NCI-H510A (cell line): ENCODE measurements around the gene SCYL2.
"Not testable (repeated sequence)": the region's sequence is repeated elsewhere in the genome, so short reads cannot be mapped to it uniquely, and the experiment has no call there.

Experiments used
- DNase-seq: peaks from one replicate; lab custom pipeline; 2025; lab: John Stamatoyannopoulos, UW

Gene SCYL2, protein sequence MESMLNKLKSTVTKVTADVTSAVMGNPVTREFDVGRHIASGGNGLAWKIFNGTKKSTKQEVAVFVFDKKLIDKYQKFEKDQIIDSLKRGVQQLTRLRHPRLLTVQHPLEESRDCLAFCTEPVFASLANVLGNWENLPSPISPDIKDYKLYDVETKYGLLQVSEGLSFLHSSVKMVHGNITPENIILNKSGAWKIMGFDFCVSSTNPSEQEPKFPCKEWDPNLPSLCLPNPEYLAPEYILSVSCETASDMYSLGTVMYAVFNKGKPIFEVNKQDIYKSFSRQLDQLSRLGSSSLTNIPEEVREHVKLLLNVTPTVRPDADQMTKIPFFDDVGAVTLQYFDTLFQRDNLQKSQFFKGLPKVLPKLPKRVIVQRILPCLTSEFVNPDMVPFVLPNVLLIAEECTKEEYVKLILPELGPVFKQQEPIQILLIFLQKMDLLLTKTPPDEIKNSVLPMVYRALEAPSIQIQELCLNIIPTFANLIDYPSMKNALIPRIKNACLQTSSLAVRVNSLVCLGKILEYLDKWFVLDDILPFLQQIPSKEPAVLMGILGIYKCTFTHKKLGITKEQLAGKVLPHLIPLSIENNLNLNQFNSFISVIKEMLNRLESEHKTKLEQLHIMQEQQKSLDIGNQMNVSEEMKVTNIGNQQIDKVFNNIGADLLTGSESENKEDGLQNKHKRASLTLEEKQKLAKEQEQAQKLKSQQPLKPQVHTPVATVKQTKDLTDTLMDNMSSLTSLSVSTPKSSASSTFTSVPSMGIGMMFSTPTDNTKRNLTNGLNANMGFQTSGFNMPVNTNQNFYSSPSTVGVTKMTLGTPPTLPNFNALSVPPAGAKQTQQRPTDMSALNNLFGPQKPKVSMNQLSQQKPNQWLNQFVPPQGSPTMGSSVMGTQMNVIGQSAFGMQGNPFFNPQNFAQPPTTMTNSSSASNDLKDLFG

GRCh38 chr12:100266835-100267602, at the start of gene SCYL2, which contains the start of gene DEPDC4:
TSS of gene SCYL2 (plus strand) at chr12:100267177. CDS start at chr12:100282971, 15,794 bp downstream.
TSS of gene DEPDC4 (minus strand) at chr12:100267079. CDS start at chr12:100267076, 3 bp downstream.
- peak; percentile 86 for DNase-seq

- no peak for DNase-seq
Observed at GRCh38 chr12:100219328-100220109, 47.5 kb upstream of the SCYL2 start.

- DNase-seq: no peak
Observed at GRCh38 chr12:100221523-100221922, 45.5 kb upstream of the SCYL2 start.

GRCh38 chr12:100222173-100222572, 44.8 kb upstream of the SCYL2 start:
- DNase-seq: not testable (repeated sequence)

GRCh38 chr12:100225491-100225890, 41.5 kb upstream of the SCYL2 start:
- no peak for DNase-seq

DNA sequence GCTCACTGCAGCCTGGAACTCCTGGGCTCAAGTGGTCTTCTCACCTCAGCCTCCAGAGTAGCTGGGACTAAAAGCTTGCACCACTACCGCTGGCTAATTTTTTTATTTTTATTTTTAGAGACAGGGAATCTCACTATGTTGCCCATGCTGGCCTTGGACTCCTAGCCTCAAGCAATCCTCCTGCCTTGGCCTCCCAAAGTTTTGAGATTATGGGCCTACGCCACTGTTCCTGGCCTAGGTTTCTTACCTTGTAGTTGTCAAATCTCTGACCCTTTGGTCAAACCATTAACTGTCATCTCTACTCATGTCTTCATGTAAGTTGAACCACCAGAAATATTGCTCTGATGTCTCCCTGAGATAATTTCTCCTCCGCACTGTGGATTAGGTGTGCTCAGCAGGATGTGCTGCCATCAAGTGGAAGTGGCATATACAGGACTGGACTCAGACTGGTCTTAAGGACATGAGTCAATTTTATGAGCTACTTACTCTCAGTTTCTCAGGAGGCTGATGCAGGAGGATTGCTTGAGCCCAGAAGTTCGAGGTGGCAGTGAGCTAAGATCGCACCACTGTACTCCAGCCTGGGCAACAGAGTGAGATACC, 37.8 kb upstream of the SCYL2 start:
- DNase-seq: no peak

DNA sequence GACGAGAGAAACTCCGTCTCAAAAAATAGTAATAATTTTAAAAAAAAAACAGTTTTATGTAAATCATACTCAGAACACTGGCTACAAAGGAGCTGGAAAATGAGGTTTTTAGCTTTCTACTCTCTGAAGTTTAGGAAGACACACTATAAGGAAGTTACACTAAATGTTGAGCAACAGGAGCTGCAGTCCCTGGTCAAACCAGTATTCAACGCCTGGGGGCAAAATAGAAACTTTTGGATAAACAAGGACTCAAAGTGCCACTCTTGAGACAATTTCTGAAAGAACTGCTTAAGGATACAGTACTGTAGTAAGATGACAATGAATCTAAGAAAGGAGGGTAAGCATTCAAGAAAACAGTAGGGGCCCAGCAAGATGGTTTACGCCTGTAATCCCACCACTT, 37.1 kb upstream of the SCYL2 start:
- DNase-seq: no peak

DNA sequence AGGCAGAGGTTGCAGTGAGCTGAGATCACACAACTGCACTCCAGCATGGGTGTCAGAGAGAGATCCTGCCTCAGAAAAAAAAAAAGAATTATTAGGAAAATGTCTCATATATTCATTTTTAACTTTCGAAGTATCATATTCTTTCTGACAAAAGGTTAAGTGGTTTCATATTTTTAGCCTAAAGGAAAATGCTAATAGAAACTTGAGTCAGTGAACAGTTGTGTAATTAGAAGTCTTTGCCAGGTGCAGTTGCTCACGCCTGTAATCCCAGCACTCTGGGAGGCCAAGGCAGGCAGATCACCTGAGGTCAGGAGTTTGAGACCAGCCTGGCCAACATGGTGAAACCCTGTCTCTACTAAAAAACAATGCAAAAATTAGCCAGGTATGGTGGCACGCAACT, 35.1 kb upstream of the SCYL2 start:
- not testable (repeated sequence) for DNase-seq

DNA sequence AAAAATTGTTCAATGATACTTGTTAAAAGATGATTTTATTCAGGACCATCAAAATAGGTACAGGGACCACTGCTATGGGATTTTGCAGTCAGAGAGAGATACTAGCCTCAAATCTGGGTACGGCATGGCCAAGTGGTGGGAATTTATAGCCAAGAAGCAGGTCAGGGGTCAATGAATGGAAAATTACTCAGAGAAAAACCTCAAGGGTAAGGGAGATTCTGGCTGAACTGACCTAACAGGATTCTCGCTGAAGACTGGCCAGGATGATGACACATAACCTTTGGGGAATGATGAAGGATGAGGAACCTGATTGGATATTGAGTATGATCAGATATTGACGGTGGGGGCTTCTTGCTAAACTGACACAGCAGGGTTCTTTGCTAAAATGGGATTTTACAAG, 32.8 kb upstream of the SCYL2 start:
- no peak for DNase-seq

DNA sequence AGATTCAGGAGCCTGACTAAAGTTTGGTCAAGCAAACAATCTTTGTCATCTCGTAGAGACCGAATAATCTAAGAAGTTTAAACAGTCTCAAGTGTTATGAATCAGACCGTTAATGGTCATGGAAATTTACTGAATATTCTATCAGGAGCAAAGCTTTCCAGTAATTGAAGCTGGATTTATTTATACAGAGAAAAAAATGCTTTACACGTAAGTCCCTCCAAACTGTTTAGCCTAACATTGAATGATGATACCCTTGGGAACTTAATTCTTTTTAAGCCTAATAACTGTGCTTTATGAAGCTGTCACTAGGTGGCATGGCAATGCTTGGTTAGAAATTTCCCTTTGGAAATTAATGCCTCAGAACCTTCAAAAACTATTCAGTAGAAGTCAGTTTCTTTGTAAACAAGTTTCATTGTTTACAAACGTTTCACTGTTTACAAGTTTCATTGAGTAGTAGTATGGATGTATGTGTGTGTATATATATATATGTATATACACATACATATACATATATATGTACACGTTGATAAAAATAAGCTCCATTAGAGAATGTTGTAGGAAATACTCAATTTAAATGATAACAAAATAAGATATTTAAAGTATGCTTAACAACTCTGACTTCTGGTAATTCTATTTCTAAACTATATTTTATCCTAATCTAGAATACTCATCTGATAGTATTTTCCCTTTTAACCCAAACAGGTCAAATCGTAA, 32.2 kb upstream of the SCYL2 start:
- no peak for DNase-seq

DNA sequence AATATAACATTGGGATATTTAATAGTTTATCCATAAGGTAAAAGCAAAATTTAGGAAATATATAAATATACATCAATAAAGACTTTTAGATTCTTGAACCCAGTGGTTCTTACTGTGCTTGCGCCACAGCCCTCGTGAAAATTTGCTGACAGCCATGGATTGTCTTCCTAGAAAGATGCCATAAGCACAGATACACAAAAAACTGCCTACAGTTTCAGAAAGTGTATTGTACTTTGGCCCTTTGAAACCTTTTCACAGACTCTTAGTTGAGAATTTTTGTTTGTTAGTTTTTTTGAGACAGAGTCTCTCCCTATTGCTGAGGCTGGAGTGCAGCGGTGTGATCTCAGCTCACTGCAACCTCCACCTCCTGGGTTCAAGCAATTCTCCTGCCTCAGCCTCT, 28.2 kb upstream of the SCYL2 start:
- DNase-seq: no peak

GRCh38 chr12:100239589-100239988, 27.4 kb upstream of the SCYL2 start:
- no peak for DNase-seq

DNA sequence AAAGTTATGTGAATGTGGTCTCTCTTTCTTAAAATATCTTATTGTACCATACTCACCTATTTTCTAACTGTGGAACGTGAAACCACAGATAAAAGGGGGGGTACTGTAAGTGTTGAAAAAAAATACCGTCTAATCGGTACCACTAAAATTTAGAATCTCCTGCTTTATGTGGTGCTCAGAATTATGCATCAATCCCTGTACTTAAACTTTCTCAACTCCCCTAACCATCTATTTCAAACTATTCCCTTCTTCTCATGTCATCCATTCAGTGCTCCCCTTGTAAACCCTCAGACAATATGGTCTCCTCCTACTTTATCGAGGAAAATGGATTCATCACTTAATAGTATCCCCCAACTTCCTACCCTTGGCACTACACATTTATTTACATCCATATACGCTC, 23.8 kb upstream of the SCYL2 start:
- DNase-seq: no peak

DNA sequence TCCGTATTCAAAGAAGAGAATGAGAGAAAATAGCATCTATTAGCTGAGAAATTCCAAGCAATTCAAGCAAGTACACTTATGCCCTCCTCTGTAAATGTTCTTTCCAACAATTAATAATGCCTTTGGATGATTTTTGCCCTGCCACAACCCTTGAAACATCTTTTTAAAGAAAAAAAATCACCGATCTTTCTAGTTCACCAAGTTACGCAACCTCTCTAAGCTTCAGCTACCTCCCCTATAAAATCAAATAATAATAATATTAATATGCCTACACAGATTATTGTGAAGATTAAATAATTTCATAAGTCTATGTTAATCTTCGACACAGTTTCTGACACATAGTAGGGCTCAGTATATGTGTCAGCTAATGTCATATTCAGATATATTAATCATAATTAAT, 19.2 kb upstream of the SCYL2 start:
- no peak for DNase-seq

- DNase-seq: no peak
Observed at GRCh38 chr12:100248886-100249285, 18.1 kb upstream of the SCYL2 start.

DNA sequence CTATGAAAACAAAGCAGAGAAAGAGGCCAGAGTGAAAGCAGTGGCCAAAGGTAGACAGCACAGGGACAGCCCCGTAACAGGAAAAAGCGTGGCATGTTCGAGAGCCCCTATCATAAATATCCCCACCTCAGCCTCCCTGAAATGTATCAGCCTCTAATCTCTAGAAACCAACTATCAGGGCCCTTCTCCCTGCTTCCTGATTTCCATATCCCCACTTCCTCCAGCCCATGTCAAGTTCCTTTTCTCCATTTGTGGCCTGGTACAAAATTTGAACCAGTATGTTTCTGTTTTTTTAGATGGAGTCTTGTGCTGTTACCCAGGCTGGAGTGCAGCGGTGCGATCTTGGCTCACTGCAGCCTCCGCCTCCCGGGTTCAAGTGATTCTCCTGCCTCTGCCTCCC, 17.0 kb upstream of the SCYL2 start:
- DNase-seq: no peak

DNA sequence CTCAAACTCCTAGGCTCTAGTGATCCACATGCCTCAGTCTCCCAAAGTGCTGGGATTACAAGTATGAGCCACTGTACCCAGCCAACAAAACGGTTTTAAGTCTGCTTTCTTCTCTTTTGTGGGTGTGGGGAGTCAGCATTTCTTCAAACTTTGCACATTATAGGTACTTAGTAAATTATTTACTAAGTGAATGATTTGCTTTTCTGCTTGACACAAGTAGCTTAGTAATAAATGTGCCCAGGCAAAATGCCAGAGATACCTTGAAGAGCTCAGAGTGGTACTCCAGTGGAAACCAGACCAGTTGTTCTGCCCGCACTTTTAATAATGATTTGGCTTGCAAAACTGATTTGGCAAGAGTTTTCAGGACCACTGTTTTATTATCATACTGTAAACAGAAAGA, 15.1 kb upstream of the SCYL2 start:
- no peak for DNase-seq

DNA sequence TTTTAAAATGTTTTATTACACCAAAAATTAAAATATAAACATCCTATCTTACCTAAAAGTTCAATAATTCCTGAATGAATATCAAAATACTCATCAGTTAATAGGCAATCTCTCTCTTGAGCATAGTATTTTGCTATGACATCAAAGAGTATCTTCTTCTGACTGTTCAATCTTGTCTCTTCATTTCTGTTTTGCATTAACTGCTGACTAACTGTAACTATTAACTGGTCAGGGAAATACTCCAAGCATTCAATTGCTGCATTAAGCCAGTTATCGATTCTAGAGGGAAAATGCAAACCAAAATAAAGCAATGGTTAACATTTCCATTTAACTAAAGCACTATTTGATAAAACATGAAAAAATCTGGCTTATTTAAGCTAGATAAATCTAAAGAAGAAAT, 13.5 kb upstream of the SCYL2 start:
- no peak for DNase-seq

GRCh38 chr12:100254876-100255275, 12.1 kb upstream of the SCYL2 start:
- DNase-seq: no peak

GRCh38 chr12:100258127-100258526, 8.8 kb upstream of the SCYL2 start:
- DNase-seq: no peak
